Stimulated activated CD4-positive, alpha-beta T cell treated with anti-CD3 and anti-CD28 coated beads, Interleukin-15, amount 100 ng/mL, for 24 hours (primary cell): Measurements from ENCODE around the gene FILIP1.
A peak's percentile ranks its signal among the peaks of the same experiment; 100 is the strongest.
"Not testable (repeated sequence)": the region's sequence is repeated elsewhere in the genome, so short reads cannot be mapped to it uniquely, and the experiment has no call there.

ENCODE experiments used
- DNase-seq: peaks from one replicate; pipeline ENCODE4 v3.0.0-alpha.2; 2020

Gene FILIP1

GRCh38 chr6:75449630-75450206 lies 43.9 kb downstream of the FILIP1 start:
- DNase-seq = no peak

DNA sequence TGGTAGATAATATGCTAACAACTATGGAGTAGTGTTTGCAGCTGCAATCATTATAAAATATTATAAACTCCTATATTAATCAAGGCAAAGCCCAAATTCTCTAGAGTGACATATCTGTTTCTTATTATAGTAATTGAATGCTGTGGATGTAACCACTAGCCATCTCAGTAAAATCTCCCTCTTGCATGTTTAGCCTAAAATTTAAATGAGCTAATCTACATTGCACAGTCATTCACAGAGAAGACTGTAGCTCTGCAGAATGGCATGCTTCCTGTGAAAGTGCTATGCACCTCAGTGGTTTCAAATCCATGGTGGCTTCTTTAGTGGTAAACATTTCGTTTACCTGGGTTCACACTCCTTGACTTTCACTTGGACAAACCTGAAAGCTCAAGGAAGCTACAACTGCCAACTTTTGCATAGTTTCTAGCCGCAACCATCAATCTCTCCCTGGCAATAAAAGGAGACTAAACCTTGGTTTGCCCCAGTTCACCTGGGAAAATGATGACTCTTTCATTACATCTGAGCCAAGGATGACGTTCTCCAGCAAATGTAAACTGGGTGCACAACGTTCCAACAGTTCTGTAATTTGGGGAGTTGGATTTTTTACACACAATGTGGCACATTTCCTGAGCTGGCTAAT lies 47.2 kb downstream of the FILIP1 start:
- DNase-seq = no peak

DNA sequence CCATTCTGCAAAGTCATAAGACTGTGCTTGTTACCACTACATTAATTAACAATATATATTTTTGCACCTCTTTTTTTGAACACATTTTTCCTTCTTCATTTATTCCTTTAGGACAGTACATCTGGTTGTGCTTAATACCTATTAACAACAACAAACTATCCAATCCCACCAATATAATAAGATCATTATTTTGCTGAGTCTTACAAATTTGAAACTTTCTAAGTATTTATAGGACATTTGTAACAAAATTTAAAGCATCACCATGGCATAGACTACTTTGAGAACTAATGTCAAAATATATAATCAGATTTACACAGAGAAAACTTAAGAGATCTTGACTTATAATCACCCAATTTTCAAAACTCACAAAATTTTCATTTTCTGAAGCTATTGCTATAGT lies 47.9 kb downstream of the FILIP1 start:
- no peak for DNase-seq

DNA sequence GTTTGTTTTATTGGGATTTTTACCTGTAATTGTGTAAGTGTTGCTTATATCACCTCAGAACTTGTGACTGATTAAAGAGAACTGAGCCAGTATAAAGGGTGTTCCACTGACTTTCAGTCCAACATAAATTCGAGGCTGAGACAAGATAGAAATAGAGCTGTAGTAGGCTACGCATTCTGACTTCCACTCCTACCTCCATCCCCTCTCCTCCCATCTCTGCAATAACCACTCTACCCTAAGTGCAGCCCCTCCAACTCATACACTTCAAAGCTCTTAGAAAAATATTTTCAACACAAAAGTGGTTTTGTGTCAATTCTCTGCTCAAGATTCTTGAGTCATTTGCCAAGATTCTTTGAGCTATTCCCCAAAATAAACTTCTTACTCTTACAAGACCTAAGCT lies 48.7 kb downstream of the FILIP1 start:
- DNase-seq = no peak

DNA sequence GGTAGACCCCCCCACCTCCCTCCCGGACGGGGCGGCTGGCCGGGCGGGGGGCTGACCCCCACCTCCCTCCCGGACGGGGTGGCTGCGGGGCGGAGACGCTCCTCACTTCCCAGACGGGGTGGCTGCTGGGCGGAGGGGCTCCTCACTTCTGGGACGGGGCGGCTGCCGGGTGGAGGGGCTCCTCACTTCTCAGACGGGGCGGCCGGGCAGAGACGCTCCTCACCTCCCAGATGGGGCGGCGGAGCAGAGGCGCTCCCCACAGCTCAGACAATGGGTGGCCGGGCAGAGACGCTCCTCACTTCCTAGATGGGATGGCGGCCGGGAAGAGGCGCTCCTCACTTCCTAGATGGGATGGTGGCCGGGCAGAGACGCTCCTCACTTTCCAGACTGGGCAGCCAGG lies 51.7 kb downstream of the FILIP1 start:
- DNase-seq = not testable (repeated sequence)

GRCh38 chr6:75441479-75441878 lies 52.1 kb downstream of the FILIP1 start:
- DNase-seq = not testable (repeated sequence)

DNA sequence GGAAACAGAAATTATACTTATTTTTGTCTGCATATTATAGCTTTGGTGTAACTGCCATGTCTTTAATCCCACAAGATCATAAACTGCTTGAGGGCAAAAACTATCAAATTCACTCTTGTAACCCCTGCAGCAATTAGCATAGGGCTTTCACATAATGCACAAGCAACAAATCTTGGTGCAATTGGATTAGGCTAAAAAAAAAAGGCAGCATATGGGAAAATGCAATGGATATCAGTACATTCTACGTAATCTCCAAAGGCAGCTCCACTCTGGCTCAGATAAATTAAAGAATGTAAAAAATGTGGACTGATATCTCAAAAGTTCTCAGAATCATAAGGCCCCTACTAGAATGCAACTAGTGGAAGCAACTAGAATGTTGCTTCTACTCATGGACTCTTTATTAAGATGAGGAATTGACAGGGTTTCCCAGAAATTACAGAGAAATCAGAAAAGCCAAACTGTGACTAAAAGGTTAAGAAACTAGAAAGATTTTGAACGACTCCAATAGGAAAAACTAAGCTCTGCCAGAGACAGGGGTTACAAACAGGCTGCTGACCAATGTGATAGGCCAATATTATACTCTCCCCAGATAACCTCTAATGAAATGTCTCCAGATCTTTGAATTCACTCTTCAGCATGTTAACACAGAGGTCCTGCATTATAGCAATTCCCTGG lies 55.0 kb downstream of the FILIP1 start:
- DNase-seq = no peak

DNA sequence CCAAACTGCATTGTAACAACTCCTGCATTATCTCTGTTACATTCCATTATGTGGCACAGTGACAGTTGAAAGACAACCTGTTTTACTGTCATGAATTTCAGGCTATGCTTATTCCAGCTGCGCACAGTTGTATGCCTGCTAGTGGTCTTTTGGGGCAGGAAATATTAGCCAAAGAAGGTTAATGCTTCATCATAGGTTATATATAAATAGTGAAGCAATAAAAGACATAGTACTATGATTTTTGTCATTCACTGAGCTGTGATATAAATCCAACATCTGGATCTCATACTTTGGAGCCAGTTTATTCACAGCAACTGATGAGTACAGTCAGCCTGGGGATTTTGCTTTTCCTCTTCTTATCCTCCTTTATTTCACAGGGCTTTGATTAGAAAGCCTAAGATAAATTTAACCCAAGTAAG lies 55.6 kb downstream of the FILIP1 start:
- no peak for DNase-seq

- no peak for DNase-seq
These were observed 56.1 kb downstream of the FILIP1 start for GRCh38 chr6:75437421-75437891.

DNA sequence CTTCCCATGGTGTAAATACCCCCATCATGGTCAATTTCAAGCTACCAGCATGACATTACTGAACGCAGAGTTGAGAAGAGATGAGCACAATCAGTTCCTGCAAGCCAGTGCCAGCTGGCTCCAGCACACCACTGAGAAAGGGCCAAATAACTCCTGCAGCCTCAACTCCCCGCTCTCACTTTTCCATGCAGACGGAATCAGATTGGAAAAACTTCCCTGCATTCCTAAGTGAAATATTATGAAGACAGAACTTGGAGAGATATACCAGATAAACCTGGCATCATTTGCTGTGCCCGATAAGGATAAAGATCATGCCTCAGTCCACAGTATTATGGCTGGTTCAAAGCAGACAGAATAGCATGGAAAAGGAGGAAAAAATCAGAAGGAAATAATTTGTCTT lies 56.7 kb downstream of the FILIP1 start:
- DNase-seq = no peak

DNA sequence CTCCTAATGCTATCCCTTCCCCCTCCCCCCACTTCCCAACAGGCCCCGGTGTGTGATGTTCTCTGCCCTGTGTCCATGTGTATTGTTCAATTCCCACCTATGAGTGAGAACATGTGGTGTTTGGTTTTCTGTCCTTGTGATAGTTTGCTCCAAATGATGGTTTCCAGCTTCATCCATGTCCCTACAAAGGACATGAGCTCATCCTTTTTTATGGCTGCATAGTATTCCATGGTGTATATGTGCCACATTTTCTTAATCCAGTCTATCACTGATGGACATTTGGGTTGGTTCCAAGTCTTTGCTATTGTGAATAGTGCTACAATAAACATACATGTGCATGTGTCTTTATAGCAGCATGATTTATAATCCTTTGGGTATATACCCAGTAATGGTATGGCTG lies 60.8 kb downstream of the FILIP1 start:
- not testable (repeated sequence) for DNase-seq

- DNase-seq = no peak
These were observed 62.2 kb downstream of the FILIP1 start for GRCh38 chr6:75431379-75431778.

DNA sequence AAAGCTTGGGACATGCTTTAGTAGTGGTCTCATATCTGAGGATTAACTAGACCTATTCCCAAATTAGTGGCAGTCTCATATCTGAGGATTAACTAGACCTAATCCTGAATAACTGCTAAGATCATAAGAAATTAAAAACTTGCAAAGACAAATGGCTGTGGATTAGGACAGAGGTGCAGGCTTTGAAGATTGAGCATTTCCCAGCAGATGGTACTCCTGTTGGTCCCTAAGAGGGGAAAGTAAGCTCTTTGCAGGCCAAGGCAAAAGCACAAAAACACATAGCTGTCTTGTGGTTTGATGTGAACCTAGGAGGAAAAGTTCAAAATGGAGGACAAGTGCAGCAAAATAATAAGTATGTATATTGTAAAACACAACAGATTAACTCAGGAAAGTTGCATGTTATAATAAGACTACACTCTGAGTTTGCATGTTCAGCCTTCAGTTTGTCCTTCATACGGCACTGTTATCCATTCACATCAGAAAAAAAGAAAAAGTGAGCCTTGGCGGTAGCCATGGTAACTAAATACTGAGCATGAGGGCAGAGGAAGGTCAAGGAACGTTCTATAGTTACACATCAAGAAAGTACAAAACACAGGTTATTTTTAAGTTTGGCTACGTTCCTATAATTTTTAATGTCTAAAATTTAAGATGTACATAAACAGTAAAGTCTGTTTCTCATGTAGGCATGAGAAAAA lies 62.8 kb downstream of the FILIP1 start:
- DNase-seq = no peak

DNA sequence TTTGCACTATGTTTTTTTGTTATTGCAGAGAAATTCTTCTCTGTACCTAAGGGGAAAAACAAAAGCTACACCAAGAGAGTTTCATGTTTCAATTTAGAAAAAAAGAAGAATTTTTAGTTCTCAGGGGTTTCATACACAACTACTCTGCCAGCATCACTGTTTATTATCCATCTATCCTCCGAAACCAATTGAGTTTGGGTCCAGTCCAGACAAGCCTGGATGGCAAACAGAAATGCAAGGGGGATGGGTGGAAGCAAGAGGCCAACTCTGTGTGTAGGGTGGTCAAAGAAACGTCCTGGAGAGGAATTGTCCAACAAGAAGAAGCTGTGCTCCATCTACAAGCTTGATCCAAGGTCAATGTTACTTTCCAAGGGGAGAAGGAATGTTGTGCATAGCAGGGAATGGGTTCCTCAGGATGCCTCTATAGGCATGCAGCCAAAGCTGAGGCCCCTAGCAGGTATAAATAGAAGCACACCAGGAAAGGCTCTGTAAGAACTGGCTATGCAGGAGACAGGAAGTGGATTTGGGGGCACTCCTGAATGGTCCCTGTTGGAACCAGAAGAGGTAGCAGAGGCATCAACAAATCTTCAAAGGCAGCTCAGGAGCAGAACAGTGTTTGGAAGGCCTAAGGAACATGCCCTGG lies 64.4 kb downstream of the FILIP1 start:
- no peak for DNase-seq

GRCh38 chr6:75428204-75428603 lies 65.4 kb downstream of the FILIP1 start:
- DNase-seq = no peak

DNA sequence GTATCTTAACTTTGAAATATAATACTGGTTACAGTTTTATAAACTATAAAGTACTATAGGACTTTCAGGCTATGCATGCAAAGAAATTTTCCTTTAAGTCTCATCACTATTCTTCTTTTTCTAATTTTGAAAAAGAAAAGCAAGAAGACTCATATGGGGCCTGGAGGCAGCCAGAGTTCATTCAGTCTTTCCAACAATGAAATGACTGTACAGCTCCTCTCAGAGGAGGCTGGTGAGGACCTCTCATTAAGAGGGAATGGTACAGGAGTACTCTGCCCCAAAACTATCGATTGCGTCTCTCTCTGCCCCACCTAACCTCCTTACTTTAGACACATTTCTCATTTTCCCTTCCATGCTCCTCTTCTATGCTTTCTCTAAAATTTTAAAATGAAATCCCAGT lies 66.3 kb downstream of the FILIP1 start:
- DNase-seq = no peak

- peak; percentile 5 for DNase-seq
These were observed 68.7 kb downstream of the FILIP1 start for GRCh38 chr6:75424618-75425548.

DNA sequence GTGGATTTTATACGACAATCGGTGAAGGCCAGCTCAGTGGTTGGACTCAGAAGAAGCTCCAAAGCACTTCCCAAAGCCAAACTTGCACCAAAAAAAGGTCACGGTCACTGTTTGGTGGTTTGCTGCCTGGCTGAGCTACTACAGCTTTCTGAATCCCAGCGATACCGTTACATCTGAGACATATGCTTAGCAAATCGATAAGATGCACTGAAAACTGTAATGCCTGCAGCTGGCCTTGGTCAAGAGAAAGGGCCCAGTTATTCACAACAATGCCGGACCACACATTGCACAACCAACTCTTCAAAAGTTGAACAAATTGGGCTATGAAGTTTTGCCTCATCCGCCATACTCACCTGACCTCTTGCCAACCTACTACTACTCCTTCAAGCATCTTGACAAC lies 70.2 kb downstream of the FILIP1 start:
- DNase-seq = no peak

DNA sequence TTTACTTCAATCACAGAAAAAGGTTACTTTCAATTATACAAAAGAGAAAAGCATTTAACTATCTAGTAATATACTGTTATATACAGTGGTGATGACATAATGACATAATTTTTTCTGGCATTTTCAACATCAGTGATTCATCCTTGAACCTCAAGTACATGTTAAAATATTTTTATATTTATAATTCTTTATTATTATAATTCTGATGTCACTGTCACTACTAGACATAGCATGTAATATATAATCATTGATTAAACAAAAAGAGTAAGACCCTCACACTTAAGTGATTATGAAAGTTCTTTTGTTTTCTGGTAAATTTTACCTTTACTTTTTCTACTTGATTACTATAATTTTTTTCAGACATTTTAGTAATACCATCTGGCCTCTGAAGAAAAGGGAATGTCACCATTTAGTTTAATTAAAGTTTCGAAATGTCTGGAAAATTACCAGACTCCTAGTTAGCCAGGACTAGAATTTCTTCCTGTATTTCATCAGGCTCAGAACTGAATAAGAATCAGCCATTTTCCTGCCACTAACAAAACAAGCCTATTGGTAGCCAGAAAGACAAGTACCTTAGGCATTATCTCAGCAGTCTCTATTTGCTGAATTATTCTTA lies 71.5 kb downstream of the FILIP1 start:
- DNase-seq = no peak

GRCh38 chr6:75421316-75422023 lies 72.1 kb downstream of the FILIP1 start:
- no peak for DNase-seq

DNA sequence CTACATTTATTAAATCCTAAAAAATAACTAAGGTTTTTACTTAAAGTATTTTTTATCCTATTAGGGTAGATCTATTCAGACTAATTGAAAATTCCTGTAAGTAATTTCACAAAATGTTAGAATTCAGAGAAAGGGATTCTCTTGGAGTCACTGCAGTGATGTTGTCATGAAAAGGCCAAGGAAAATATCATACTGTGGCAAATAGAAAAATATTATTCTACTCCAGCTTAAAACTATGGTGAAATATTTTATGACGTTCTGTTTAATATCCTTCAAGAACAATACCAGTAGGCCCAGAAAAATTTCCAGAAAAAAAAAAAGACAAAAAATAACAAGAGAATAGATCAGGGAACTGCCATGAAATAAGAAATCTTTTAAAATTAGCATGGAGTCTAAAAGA lies 73.6 kb downstream of the FILIP1 start:
- DNase-seq = no peak
